ENCODE measurements around the gene MALAT1.
A peak's percentile ranks its signal among the peaks of the same experiment; 100 is the strongest.
"Not testable (repeated sequence)": the region's sequence is repeated elsewhere in the genome, so short reads cannot be mapped to it uniquely, and the experiment has no call there.

MALAT1 gene

DNA sequence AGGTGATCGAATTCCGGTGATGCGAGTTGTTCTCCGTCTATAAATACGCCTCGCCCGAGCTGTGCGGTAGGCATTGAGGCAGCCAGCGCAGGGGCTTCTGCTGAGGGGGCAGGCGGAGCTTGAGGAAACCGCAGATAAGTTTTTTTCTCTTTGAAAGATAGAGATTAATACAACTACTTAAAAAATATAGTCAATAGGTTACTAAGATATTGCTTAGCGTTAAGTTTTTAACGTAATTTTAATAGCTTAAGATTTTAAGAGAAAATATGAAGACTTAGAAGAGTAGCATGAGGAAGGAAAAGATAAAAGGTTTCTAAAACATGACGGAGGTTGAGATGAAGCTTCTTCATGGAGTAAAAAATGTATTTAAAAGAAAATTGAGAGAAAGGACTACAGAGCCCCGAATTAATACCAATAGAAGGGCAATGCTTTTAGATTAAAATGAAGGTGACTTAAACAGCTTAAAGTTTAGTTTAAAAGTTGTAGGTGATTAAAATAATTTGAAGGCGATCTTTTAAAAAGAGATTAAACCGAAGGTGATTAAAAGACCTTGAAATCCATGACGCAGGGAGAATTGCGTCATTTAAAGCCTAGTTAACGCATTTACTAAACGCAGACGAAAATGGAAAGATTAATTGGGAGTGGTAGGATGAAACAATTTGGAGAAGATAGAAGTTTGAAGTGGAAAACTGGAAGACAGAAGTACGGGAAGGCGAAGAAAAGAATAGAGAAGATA is at the start of gene MALAT1:
Gene MALAT1 (plus strand): TSS at position 69 of the 736 bp plus-strand sequence.
- DNase-seq (ENCODE audit: low read depth, low spot score): peak; percentile 83

DNA sequence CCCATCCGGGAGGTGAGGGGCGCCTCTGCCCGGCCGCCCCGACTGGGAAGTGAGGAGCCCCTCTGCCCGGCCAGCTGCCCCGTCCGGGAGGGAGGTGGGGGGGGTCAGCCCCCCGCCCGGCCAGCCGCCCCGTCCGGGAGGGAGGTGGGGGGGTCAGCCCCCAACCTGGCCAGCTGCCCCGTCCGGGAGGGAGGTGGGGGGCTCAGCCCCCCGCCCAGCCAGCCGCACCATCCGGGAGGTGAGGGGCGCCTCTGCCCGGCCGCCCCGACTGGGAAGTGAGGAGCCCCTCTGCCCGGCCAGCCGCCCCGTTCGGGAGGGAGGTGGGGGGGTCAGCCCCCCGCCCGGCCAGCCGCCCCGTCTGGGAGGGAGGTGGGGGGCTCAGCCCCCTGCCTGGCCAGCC is 47.5 kb upstream of the MALAT1 start:
- not testable (repeated sequence) for DNase-seq (ENCODE audit: low read depth, low spot score)

DNA sequence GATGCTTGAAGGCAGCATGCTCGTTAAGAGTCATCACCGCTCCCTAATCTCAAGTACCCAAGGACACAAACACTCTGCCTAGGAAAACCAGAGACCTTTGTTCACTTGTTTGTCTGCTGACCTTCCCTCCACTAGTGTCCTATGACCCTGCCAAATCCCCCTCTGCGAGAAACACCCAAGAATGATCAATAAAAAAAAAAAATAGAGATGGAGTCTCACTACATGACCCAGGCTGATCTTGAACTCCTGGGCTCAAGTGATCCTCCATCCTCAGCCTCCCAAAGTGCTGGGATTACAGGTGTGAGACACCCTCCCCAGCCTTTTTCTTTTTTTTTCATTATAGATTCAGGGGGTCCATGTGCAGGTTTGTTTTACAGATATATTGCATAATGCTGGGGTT is 46.6 kb upstream of the MALAT1 start:
- not testable (repeated sequence) for DNase-seq (ENCODE audit: low read depth, low spot score)

DNA sequence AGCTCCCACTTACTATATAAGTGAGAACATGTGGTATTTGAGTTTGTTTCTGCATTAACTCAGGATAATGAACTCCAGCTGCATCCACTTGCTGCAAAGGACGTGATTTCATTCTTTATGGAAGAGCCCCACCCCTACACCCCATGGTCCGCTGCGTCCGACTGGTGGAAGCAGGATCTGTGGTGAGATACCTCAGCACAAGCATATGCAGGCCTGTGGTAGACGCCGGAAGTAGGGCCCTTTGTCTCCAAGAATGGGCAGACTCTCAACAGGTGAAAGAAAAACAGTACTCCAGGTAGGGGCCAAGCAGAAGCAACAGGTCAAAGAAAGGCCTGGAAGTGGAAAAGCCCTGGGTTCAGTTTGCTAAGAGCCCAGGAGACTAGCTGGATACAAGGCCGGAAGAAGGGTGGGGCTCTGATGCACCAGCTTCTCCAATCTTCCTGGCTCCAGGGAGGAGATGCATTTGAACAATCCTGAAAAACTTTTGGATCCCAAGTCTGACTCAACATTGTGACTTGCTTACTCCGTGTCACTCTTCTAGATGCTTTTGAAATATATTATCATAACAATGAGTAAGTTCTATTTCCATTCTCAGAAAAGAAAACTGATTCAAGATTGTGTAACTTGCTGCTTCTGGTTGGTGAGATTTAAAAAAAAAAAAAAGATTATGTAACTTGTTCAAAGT is 45.9 kb upstream of the MALAT1 start:
- no peak for DNase-seq (ENCODE audit: low read depth, low spot score)

DNA sequence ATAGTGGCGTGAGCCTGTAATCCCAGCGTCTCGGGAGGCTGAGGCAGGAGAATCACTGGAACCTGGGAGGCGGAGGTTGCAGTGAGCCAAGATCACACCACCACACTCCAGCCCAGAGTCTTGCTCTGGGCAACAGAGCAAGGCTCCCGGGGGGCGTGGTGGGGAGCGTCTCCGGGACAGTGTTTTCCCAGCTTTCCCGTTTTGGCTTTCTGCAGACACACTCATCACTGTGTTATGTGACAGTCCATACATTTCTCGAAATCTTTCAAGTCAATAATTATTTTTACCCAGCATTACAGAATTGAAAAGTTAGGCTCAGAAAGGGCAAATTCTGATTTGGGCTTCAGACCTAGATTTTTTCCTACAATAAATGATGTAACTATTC is 44.5 kb upstream of the MALAT1 start:
- no peak for DNase-seq (ENCODE audit: low read depth, low spot score)

DNA sequence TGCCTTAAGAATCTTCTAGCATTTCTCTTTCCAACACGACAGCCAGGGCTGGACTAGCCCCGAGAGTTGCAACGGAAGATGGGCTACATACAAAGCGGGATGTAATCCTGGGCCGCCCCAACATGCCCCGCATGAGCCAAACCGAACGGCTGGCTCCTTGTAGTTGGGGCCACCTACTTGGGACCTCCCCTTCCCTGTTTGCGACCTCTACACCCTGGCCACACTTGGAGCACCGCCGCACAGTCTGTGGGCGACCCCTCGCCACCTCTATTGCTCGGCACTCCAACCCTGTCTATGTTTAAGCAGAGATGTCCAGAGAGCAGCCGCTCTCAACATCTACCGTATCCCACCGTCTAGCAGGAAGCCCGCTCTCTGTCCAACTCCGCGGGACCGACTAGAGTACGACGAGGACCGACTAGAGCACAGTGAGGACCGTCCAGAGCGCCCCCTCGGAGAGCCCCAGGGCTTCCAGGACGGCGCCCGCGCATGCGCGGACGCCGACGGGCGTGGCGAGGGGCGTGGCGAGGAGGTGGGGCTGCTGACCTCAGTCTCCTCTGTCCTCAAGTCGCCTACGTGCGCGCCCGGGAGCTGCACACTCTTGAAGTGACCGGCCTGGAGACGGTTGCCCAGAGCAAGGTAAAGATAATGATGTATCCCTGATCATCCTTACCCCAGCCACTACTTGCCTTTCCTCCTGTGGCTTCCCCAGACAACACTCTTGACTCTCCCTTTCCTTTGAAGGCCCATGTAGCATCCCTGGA is 44.0 kb upstream of the MALAT1 start:
- peak; percentile 50 for DNase-seq (ENCODE audit: low read depth, low spot score)

DNA sequence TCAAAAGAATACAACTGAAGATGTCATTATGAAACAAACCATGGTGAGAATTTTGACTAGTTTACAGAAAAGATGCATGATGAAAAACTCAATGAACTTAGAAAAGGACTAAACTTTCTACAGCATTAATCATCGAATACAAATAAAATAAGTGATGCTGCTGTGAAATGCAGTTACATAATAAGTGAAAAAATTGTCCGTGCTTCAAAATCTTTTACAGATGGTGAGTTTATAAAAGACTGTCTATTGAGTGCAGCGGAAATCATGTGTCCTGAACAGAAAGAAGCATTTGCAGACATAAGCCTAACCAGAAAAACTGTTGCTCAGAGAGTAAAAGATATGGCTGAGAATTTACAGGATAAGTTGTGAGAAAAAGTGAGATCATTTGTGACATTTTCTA is 42.4 kb upstream of the MALAT1 start:
- no peak for DNase-seq (ENCODE audit: low read depth, low spot score)

DNA sequence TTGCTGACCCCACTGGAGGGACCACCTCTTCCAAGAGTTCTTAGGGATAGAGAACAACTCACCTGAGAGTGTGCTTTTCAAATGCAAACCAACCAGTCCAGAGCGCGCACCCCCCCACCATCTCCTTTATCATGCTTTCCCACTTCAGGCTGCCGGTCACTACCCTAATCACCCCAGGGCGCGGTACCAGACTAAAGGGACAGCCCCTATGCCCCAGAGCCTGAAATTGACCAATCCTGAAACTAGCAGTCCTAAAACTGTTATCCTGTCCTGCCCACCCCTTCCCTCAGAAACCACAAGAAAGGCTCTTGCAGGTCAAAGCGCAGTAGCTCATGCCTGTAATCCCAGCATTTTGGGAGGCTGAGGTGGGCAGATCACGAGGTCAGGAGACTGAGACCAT is 39.3 kb upstream of the MALAT1 start:
- DNase-seq (ENCODE audit: low read depth, low spot score): no peak

DNA sequence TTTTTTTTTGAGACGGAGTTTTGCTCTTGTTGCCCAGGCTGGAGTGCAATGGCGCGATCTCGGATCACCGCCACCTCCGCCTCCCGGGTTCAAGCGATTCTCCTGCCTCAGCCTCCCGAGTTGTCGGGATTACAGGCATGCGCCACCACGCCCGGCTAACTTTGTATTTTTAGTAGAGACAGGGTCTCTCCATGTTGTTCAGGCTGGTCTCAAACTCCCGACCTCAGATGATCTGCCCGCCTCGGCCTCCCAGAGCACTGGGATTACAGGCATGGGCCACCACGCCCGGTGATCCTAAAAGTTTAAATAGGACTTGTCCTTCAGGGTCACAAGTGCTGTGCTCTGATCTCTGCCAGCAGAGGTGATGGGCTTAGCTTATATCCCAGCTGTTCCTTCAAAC is 33.4 kb upstream of the MALAT1 start:
- DNase-seq (ENCODE audit: low read depth, low spot score): not testable (repeated sequence)

DNA sequence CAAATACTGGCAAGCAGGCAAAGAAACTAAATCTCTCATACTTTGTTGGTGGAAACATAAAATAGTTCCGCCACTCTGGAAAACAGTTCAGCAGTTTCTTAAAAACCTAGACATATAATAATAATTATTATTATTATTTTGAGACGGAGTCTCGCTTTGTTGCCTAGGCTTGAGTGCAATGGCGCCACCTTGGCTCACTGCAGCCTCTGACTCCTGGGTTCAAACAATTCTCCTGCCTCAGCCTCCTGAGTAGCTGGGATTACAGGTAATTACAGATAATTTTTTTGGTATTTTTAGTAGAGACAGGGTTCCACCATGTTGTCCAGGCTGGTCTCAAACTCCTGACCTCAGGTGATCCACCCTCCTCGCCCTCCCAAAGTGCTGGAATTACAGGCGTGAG is 31.5 kb upstream of the MALAT1 start:
- DNase-seq (ENCODE audit: low read depth, low spot score): not testable (repeated sequence)

DNA sequence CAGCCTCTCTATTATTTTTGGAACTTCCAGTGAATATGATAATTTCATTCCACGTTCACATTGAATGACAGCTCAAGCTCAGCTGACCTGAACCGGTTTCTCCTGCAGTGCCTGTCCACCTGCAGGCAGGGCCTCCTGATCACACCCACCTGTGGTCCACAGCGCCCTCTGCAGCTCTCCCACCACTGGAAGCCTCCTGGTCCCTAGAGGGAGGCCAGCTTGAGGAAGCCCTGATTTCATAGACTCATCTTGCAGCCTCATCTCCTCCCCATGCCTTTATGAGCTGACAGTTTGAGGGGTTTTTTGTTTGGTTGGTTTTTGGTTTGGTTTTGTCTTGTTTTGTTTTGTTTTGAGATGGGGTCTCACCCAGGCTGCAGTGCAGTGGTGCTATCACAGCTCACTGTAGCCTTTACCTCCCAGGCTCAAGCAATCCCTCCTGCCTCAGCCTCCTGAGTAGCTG is 29.9 kb upstream of the MALAT1 start:
- DNase-seq (ENCODE audit: low read depth, low spot score): no peak

DNA sequence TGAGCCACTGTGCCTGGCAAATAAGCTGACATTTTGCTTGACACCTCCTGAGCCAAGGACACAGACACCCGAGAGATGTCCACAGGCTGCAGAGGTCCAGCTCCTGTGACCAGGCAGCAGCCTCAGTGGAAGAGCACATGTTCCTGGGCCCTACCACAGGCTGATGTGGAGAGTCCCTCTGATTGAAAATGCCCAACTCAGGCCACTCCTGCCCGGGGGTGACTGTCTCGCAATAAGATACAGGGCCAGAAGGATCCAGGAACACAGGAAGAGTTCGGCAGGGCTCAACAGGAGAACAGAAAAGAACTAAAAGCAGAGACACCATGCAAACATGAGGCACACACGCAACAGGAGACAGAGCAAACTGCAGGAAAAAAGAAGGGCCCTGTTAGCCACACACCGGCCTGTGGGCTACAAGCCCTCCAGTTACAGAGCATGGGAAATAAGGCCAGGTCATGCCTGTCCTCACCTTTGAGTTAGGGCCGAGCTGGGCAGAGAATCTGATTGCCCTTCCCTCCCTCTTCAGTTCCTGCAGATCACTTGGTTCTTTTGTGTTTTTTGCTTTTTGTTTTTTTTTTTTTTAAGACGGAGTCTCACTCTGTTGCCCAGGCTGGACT is 28.3 kb upstream of the MALAT1 start:
- DNase-seq (ENCODE audit: low read depth, low spot score): no peak

DNA sequence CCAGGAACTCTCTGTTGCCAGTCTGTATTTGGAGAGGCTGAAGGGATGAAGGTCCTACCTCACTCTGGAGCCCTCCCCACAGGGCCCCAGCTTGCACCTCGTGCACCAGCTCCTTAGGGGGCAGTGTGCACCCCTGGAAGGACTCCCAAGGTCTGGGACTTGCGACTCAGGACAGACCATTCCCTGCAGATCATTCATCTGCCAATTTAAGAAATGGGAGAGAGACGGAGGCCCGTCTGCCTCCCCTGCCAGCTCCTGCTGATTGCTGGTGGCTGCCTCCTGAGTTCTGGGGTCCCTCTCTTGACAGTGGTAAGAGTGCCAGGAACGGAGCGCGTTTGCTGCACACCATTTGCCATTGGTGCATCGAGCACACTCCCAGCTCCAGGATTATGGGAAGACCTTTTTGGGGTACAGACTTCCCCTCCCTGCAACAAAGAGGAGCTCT is 27.4 kb upstream of the MALAT1 start:
- no peak for DNase-seq (ENCODE audit: low read depth, low spot score)

DNA sequence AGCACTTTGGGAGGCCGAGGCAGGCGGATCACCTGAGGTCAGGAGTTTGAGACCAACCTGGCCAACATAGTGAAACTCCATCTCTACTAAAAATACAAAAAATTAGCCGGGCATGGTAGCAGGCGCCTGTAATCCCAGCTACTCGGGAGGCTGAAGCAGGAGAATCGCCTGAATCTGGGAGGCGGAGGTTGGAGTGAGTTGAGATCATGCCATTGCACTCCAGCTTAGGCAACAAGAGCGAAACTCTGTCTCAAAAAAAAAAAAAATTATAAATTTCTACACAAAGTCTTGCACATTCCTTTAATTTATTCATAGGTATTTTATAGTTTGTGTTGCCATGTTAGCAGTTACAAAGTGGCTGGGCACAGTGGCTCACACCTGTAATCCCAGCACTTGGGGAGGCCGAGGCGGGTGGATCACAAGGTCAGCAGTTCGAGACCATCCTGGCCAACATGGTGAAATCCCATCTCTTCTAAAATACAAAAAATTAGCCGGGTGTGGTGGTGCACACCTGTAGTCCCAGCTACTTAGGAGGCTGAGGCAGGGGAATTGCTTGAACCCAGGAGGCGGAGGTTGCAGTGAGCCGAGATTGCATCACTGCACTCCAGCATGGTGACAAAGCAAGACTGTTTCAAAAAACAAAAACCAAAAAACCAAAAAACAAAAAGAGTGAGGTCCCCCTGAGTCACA is 26.1 kb upstream of the MALAT1 start:
- not testable (repeated sequence) for DNase-seq (ENCODE audit: low read depth, low spot score)

DNA sequence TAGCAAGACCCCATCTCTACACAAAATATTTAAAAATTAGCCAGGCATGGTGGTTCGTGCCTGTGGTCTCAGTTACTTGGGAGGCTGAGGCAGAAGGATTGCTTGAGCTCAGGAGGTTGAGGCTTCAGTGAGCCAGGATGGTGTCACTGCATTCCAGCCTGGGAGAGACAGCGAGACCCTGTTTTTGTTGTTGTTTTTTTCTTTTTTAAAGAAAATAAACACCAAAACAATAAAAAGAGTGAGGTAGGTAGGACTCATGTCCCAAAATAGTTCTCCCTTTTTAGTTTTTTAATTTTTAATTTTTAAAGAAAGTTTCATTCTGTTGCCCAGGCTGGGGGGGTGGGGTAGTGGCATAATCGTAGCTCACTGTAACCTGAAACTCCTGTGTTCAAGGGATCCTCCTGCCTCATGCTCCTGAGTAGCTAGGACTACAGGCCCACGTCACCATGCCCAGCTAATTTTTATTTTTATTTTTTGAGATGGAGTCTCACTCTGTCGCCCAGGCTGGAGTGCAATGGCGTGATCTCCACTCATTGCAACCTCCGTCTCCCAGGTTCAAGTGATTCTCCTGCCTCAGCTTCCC is 25.5 kb upstream of the MALAT1 start:
- DNase-seq (ENCODE audit: low read depth, low spot score): no peak

DNA sequence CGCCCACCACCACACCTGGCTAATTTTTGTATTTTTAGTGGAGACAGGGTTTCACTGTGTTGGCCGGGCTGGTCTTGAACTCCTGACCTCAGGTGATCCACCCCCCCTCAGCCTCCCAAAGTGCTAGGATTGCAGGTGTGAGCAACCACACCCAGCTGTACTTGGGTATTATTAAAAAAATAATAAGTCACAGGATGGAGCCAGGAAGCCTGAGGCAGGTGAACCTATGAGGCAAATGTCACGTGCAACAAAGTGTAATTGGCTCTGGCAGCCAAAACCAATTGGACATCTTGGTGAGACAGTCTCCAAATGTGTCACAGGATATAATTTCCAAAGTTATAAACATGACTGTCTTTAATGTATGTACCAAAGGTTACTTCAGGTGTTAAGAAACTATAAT is 24.0 kb upstream of the MALAT1 start:
- no peak for DNase-seq (ENCODE audit: low read depth, low spot score)

DNA sequence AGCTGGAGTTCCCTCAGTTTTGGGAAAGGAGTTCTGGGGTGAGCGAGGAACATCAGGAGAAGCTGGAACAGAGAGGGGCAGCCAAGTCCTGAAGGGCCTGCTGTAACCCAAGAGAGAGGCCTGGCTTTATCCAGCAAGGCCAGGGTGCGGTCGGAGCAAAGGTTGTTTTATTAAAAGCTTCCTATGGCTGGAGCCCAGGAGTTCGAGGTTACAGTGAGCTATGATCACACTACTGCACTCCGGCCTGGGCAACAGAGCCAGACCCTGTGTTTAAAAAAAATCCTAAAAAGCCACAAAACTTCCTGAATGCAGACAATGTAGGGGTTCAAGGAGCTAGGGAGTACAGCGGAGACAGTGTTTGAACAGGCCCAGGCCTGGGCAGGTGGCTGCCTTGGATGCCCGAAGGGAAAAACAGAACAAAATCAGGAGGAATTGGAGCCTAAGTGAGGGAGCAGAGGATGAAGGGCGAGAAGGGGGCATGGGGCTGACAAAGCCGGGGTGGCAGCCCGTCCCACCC is 22.2 kb upstream of the MALAT1 start:
- DNase-seq (ENCODE audit: low read depth, low spot score): no peak

DNA sequence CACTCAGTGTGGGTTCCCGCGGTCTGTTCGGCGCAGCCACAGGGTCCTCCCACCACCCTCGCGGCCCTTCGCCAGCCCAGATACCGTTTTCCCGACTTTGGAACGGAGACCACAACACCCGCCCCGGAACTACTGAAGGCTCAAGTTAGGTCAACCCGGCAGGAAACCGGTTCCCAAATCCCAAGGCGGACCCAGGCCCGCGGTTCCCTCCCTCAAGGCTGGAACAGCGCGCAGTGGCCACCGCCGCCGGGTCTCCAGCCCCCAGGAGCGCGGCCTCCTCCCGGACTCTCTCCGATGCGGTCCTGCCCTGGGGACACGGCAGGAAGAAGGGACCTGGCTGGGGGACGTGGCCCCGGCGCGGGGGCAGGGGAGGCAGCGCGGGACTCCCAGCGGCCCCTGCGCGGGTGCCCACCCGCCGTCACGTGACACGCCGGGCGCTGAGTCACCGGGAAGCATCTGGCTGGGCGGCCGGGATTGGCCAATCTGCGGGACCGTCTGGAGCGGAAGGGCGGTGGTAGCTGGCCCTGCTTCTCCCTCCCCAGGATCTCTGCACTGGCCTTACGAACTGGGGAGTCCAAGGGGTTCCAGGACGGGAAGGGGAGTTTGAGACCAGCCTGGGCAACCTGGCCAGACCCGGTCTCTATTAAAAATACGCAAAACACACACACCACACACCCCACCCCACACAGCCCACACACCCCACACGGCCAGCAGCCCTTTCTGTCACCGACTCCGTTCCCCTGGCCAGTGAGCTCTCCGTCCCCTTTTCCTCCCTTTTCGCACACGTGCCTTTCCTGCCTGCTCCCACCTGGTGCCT is 21.5 kb upstream of the MALAT1 start:
- DNase-seq (ENCODE audit: low read depth, low spot score): peak; percentile 80

DNA sequence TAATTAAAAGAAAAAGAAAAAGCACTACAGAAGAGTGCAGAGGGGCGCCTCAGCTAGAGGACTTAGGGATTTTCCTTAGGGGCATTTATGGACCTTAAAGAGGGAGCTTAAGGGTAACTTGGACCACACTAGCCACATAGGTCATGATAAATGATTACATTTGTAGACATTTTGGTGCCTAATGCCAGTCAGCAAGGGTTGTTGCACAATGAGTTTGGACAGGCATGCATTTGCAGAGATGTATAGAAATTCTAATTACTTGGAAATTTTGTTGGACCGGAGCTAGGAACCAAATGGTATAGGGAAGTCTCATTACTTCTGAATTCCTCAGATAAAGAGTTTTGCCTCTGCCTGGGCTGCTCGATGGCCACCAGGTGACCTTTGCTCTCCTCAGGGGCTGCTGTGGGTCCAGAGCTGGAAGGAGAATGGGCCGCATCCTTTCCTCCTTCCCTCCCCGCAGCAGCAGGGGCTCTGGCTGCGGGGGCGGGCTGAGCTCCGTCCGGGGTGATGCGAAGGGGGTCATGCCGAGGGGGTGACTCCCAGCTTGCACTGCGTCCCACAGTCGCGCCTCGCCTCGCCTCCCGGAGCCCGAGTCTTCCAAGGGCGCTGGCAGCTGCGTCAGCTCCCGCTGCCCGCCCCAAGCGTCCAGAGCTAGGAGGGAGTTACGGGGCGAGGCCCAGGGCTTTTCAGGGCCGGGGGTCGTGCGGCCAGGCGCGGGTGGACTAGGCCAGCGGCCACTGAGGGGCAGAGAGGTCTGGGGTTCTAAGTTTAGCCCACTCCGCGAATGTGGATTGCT is 20.3 kb upstream of the MALAT1 start:
- DNase-seq (ENCODE audit: low read depth, low spot score): no peak

Measured in activated naive CD8-positive, alpha-beta T cell treated with anti-CD3 and anti-CD28 coated beads, Interleukin-2, amount 50 U/mL, for 16 hours (primary cell).